ENCODE measurements around the gene SLC17A4. TPM values are rescaled to one million over a fixed set of nuclear protein-coding genes. Genes with fewer than 3 reads are reported as not detected.

Gene SLC17A4
- total and polyA plus RNA-seq, 2 of the 13 experiments (the other 11 are each of a cell fraction or from before 2014, with no cell fraction given), result 0.07 TPM; not detected in 1

- no peak for TF ChIP-seq ZHX2 (IDR thresholded peaks at IDR 0.05; ENCODE audit: low read depth)
- no peak for TF ChIP-seq ZHX2 (CRISPR knock-in tag; IDR thresholded peaks at IDR 0.05; ENCODE audit: borderline replicate concordance)
- no peak for TF ChIP-seq RELA (CRISPR knock-in tag; IDR thresholded peaks at IDR 0.05)
- TF ChIP-seq TAF15 (IDR thresholded peaks at IDR 0.05; ENCODE audit: low read depth, low read length, poor library complexity, severe bottlenecking), result no peak
These were observed 10.7 kb upstream of the SLC17A4 start (continued) for GRCh38 chr6:25743868-25744267.

GRCh38 chr6:25745836-25746235 lies 8.7 kb upstream of the SLC17A4 start:
- no peak for TF ChIP-seq NCOR1 (IDR thresholded peaks at IDR 0.05; ENCODE audit: borderline replicate concordance, low read length)
- TF ChIP-seq CEBPG (CRISPR knock-in tag; IDR thresholded peaks at IDR 0.05), result peak; percentile 61
- peak; percentile 88 for TF ChIP-seq CEBPB (IDR thresholded peaks at IDR 0.05; ENCODE audit: borderline replicate concordance, low read depth, low read length)
- TF ChIP-seq NR2F1 (CRISPR knock-in tag; IDR thresholded peaks at IDR 0.05), result no peak
- no peaks in the 10 kb centered on the region for H3K27me3 ChIP-seq (ENCODE audit: control insufficient read depth in 1 of 2, insufficient read depth in 2 of 2, low read length in 2 of 2)
- ChIA-PET POLR2A (no interaction called here), CTCF (ENCODE audit: low intra/inter-chr PET ratio, low total read pairs) (no interaction called here)
- H2AFZ ChIP-seq (ENCODE audit: low read length), result no peak overlapping the region
- H3K79me2 ChIP-seq (ENCODE audit: insufficient read depth, low read length), result no peaks in the 10 kb centered on the region
- H3K4me1 ChIP-seq (ENCODE audit: insufficient read depth, low read length), result peaks cover 58% of the 10 kb centered on the region
- no peak for FAIRE-seq
- no peak for ATAC-seq
- DNase-seq (ENCODE audit: low spot score), result no peak
- H3K9me3 ChIP-seq (ENCODE audit: low read length), result no peaks in the 10 kb centered on the region
- in situ Hi-C loops (cut with HindIII; ENCODE audit: extremely low pct_ligation_motif_present, low pct_unique_long_range_greater_than_20kb) (no loop called here), intact Hi-C loops (cut with micrococcal nuclease; ENCODE audit: unreplicated experiment) (no loop called here)
- no TSS peak for BruUV-seq (replicated peaks)
- H3K27ac ChIP-seq (ENCODE audit: extremely low read length, insufficient read depth, low read length), result no peak overlapping the region
- 57% methylated on average over 4 of the region's 4 CpGs for WGBS (ENCODE audit: low lambda C conversion rate)
- H4K20me1 ChIP-seq (ENCODE audit: insufficient read depth, low read length), result no peaks in the 10 kb centered on the region
- no peak overlapping the region for H3K4me3 ChIP-seq (replicated peaks in 1 of 3; ENCODE audit: insufficient read depth in 1 of 3, low read depth in 2 of 3, low read length in 3 of 3)
- H3K4me2 ChIP-seq (ENCODE audit: low read depth, low read length), result no peak overlapping the region
- H3K36me3 ChIP-seq (replicated peaks in 1 of 2; ENCODE audit: control insufficient read depth in 1 of 2, insufficient read depth in 2 of 2, low read length in 2 of 2), result no peaks in the 10 kb centered on the region
- no peak overlapping the region for H3K9ac ChIP-seq (ENCODE audit: insufficient read depth, low read depth, low read length)

Data from HepG2 (cell line).